ENCODE data around the gene UBE3A.

DNA sequence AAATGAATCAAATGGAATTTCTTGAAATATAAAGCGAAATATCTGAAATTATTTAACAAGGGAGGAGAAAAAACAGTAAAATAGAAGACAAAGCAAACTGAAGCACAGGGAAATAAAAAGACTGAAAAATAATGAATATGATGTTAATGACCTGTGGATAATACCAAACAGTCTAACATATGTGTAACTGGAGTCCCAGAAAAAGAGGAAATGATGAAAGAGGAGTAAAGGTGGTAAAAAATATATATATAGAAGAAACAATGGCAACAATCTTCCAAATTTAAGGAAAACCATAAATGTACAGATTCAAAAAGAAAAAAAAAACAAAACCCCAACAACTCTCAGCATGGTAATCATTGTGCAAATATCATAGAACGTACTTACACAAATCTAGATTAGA is 21.2 kb downstream of the UBE3A start:
- TF ChIP-seq, protein P1, sequence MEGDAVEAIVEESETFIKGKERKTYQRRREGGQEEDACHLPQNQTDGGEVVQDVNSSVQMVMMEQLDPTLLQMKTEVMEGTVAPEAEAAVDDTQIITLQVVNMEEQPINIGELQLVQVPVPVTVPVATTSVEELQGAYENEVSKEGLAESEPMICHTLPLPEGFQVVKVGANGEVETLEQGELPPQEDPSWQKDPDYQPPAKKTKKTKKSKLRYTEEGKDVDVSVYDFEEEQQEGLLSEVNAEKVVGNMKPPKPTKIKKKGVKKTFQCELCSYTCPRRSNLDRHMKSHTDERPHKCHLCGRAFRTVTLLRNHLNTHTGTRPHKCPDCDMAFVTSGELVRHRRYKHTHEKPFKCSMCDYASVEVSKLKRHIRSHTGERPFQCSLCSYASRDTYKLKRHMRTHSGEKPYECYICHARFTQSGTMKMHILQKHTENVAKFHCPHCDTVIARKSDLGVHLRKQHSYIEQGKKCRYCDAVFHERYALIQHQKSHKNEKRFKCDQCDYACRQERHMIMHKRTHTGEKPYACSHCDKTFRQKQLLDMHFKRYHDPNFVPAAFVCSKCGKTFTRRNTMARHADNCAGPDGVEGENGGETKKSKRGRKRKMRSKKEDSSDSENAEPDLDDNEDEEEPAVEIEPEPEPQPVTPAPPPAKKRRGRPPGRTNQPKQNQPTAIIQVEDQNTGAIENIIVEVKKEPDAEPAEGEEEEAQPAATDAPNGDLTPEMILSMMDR (IDR thresholded peaks at IDR 0.05; ENCODE audit: insufficient read depth, low read length) = no peak
- TF ChIP-seq POLR2AphosphoS5 (IDR thresholded peaks at IDR 0.05; ENCODE audit: low read depth) (no peak), GABPA (IDR thresholded peaks at IDR 0.05; ENCODE audit: low read depth) (no peak)
- TF ChIP-seq, protein P2, sequence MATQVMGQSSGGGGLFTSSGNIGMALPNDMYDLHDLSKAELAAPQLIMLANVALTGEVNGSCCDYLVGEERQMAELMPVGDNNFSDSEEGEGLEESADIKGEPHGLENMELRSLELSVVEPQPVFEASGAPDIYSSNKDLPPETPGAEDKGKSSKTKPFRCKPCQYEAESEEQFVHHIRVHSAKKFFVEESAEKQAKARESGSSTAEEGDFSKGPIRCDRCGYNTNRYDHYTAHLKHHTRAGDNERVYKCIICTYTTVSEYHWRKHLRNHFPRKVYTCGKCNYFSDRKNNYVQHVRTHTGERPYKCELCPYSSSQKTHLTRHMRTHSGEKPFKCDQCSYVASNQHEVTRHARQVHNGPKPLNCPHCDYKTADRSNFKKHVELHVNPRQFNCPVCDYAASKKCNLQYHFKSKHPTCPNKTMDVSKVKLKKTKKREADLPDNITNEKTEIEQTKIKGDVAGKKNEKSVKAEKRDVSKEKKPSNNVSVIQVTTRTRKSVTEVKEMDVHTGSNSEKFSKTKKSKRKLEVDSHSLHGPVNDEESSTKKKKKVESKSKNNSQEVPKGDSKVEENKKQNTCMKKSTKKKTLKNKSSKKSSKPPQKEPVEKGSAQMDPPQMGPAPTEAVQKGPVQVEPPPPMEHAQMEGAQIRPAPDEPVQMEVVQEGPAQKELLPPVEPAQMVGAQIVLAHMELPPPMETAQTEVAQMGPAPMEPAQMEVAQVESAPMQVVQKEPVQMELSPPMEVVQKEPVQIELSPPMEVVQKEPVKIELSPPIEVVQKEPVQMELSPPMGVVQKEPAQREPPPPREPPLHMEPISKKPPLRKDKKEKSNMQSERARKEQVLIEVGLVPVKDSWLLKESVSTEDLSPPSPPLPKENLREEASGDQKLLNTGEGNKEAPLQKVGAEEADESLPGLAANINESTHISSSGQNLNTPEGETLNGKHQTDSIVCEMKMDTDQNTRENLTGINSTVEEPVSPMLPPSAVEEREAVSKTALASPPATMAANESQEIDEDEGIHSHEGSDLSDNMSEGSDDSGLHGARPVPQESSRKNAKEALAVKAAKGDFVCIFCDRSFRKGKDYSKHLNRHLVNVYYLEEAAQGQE (IDR thresholded peaks at IDR 0.05; ENCODE audit: insufficient replicate concordance, low read depth) = no peak
